Subcutaneous adipose tissue (tissue), 4 donors: ENCODE data around the gene CACNA2D2. TPM values are rescaled to one million over a fixed set of nuclear protein-coding genes. Genes with fewer than 3 reads are reported as not detected.

Source experiments
- CTCF ChIP-seq: fragments of 450-650 bp; IDR thresholded peaks from one replicate; pipeline ENCODE4 v1.5.1; 2016; ENCODE audit warnings: low read depth, mild to moderate bottlenecking, control low read depth, antibody characterized with exemption, moderate library complexity
- total RNA-seq, 4 donors: library from RNA; depleted of rRNA; stranded (reverse); fragments of >200 nt; gene quantifications; one replicate each; pipeline ENCODE4 v1.1.0, GENCODE V29; 2016

CACNA2D2 gene
- total RNA-seq, 4 donors from 2014 or later = 0.65 to 1.7 (median 0.66) TPM; not detected in 1

- no peak for TF ChIP-seq CTCF
Measured at GRCh38 chr3:50545781-50546180, 42.3 kb upstream of the CACNA2D2 start.

- TF ChIP-seq CTCF = no peak
Measured at GRCh38 chr3:50542177-50543034, 39.0 kb upstream of the CACNA2D2 start.

GRCh38 chr3:50539356-50540286, 36.2 kb upstream of the CACNA2D2 start:
- no peak for TF ChIP-seq CTCF

DNA sequence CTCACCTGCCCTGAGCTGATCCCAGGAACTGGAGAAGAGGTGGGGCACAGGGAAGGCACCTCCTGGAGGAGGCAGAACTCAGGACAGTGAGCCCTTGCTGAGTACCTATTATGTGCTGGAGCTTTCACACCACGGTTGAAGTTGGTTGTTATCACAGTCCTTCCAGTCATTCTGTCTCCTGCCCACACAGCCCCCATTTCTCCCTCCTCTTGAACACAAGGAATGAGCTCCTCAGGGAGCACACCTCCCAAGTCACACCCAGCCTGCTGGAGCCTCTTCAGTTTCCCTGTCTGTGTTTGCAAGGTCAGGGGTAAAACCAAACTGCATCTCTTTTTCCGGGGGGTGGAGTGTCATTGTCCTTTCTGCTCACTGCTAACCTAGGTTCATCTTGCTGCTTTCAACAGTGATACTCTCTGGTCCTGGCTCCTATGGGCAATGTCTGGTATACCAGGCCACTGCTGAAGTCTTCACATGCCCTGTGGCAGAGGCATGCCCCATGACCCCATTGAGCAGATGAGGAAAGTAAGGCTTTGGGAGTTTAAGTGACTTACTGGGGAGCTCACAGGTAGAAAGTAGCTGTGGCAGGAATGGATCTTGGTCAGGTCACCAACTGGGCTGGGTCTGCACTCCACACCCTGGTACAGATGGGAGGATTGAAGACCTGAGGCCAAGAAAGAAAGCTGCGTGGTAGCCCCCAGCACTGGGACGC, 34.1 kb upstream of the CACNA2D2 start:
- no peak for TF ChIP-seq CTCF

GRCh38 chr3:50536471-50537180, 33.2 kb upstream of the CACNA2D2 start:
- no peak for TF ChIP-seq CTCF

- TF ChIP-seq CTCF = no peak
Measured at GRCh38 chr3:50534681-50535330, 31.4 kb upstream of the CACNA2D2 start.
